Right lobe of liver (tissue), 6 donors: ENCODE results near the gene RBMS3. TPM values are rescaled to one million over a fixed set of nuclear protein-coding genes. Genes with fewer than 3 reads are reported as not detected.

Experiments
- ATAC-seq, 4 donors: fragments of 200-7000 bp; cut with Tn5 transposase; one replicate each; pipeline ENCODE4 v1.9.1; 2020; ENCODE audit warnings: mild to moderate bottlenecking in 4 of 4, moderate library complexity in 4 of 4
- DNase-seq, 3 donors: peaks; one replicate each; pipeline ENCODE4 v3.0.0-alpha.2; 2020
- H3K27ac ChIP-seq, 3 donors: fragments of 200-600 bp; one replicate each; pipeline ENCODE4 v1.8.0; 2022
- H3K27me3 ChIP-seq, 2 donors: fragments of 200-600 bp; one replicate each; pipeline ENCODE4 v1.8.0; 2022
- H3K36me3 ChIP-seq, 4 donors: fragments of 200-600 bp; sonication (generic) in 1 of 4; one replicate each; pipeline versions ENCODE4 v1.5.1 to v1.8.0; 2017 to 2022; ENCODE audit warnings: control low read depth in 1 of 4
- H3K4me1 ChIP-seq, 4 donors: fragments of 200-600 bp; sonication (generic) in 1 of 4; one replicate each; pipeline versions ENCODE4 v1.5.1 to v1.8.0; 2017 to 2022; ENCODE audit warnings: control low read depth in 1 of 4
- H3K4me3 ChIP-seq, 3 donors: fragments of 200-600 bp; one replicate each; pipeline ENCODE4 v1.8.0; 2022
- H3K9me3 ChIP-seq, 4 donors: fragments of 200-600 bp; sonication (generic) in 1 of 4; one replicate each; pipeline versions ENCODE4 v1.5.1 to v1.8.0; 2017 to 2022; ENCODE audit warnings: control low read depth in 1 of 4
- CTCF ChIP-seq, 4 donors: fragments of 200-600 bp in 3 of 4; fragments of 450-650 bp in 1 of 4; IDR thresholded peaks; one replicate each; pipeline versions ENCODE4 v1.5.1 to v1.8.0; 2016 to 2022; ENCODE audit warnings: antibody characterized with exemption in 4 of 4, mild to moderate bottlenecking in 2 of 4
- POLR2A ChIP-seq: fragments of 450-650 bp; IDR thresholded peaks from one replicate; pipeline ENCODE4 v1.6.1; 2017; ENCODE audit warnings: antibody characterized with exemption, mild to moderate bottlenecking
- WGBS: methylation state at CpG from one replicate; pipeline ENCODE4 v1.1.6; 2018; ENCODE audit warnings: low coverage, low lambda C conversion rate; ENCODE audit not compliant: insufficient coverage; ENCODE audit errors: missing lambda C conversion rate; 5-methylcytosine and 5-hydroxymethylcytosine counted together
- intact Hi-C, 2 donors: fragments of 100-400 bp; cut with DNase I; formaldehyde crosslinking; loops; one replicate each; pipeline versions ENCODE4 v1.11.2 to v1.14.1; 2022
- total RNA-seq, 6 experiments: library from RNA; depleted of rRNA in 2 of 6; stranded (reverse); fragments of >200 nt in 2 of 6; fragmentation: NEBNext Ultra II Directional in 3 of 6; extraction: Animal tissue kit (Norgen Biotek cat#: 25700) in 3 of 6; gene quantifications; one replicate each; pipeline versions ENCODE4 v1.1.0 to v1.2.4, GENCODE V29; 2016 to 2023
- donor health status: DM: no; HTN: yes; CAD: no.
- donor health status: DM: no; HTN: no; CAD: no.
- donor health status: DM: no; HTN: no; CAD: no.
- donor health status: DM: no; HTN: yes; CAD: no.
- donor health status: DM: no; HTN: yes; CAD: no.

Gene RBMS3
- total RNA-seq, 6 experiments from 2014 or later = 6.3 to 11.5 (median 8.3) TPM

GRCh38 chr3:29240887-29241286 lies 40.0 kb upstream of the RBMS3 start:
- TF ChIP-seq CTCF (IDR thresholded peaks at IDR 0.05) (no peak), POLR2A (no peak)
- no peak for ATAC-seq
- H3K36me3 ChIP-seq = no peaks in the 10 kb centered on the region
- H3K27ac ChIP-seq = no peak overlapping the region
- no peak for DNase-seq
- no peaks in the 10 kb centered on the region for H3K4me1 ChIP-seq
- no peak overlapping the region for H3K4me3 ChIP-seq
- 43% methylated on average over 1 of the region's 4 CpGs for WGBS
- no peaks in the 10 kb centered on the region for H3K27me3 ChIP-seq
- intact Hi-C loops = no loop called here
- no peaks in the 10 kb centered on the region for H3K9me3 ChIP-seq

- no peaks in the 10 kb centered on the region for H3K27me3 ChIP-seq
- H3K4me1 ChIP-seq = no peaks in the 10 kb centered on the region
- no peaks in the 10 kb centered on the region for H3K9me3 ChIP-seq
- no peak overlapping the region for H3K27ac ChIP-seq
- ATAC-seq (no peak), DNase-seq (no peak)
- no peak overlapping the region for H3K4me3 ChIP-seq
- no peaks in the 10 kb centered on the region for H3K36me3 ChIP-seq
- TF ChIP-seq POLR2A (no peak), CTCF (IDR thresholded peaks at IDR 0.05) (no peak)
- intact Hi-C loops = no loop called here
Measured at GRCh38 chr3:29241855-29242254, 39.0 kb upstream of the RBMS3 start.

DNA sequence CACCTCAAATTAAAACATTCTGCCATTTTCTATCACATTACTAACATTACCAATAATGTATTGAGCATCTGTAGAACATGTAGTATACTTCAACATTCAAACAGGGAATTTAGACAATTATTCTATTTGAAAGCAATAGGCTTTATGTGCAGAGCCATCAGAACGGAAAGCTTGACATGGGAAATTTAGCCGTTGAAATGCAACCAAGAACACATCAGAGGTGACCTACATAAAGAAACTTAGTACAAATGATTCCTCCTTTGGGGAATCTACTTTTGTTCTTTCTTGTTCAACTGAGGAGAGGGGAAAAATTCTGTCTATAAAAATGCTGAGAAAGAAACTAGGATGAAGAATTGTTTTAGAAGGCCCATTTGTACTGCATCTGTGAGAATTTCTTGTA lies 38.6 kb upstream of the RBMS3 start:
- DNase-seq (no peak), ATAC-seq (no peak)
- Histone ChIP-seq H3K36me3 (no peaks in the 10 kb centered on the region), H3K27ac (no peak overlapping the region), H3K4me1 (no peaks in the 10 kb centered on the region), H3K27me3 (no peaks in the 10 kb centered on the region), H3K4me3 (no peak overlapping the region), H3K9me3 (no peaks in the 10 kb centered on the region)
- intact Hi-C loops = no loop called here
- TF ChIP-seq POLR2A = no peak
- WGBS = 82% methylated on average over 2 of the region's 2 CpGs

DNA sequence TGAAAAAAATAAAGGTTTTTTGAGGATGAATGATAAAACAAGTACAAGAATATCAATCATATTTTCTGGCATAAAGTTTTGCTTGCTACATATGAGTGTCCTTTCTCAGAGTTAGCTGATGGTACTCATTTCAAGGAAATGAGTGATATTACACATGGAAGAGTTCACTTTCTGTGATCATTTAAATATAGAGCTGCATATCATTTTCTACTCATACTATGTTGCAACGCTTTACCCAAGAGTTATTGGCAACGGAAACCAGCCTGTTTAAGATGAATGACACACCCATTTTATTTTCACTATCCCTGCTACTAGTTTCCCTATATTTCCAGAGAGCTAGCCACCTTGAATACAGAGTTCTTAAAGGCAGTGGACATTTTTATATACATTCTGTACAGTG lies 35.4 kb upstream of the RBMS3 start:
- Histone ChIP-seq H3K27ac (no peak overlapping the region), H3K4me3 (no peak overlapping the region), H3K36me3 (no peaks in the 10 kb centered on the region), H3K9me3 (no peaks in the 10 kb centered on the region), H3K4me1 (no peaks in the 10 kb centered on the region), H3K27me3 (no peaks in the 10 kb centered on the region)
- TF ChIP-seq POLR2A = no peak
- TF ChIP-seq CTCF (IDR thresholded peaks at IDR 0.05) = no peak
- 87% methylated on average over 2 of the region's 2 CpGs for WGBS
- ATAC-seq (no peak), DNase-seq (no peak)
- intact Hi-C loops = no loop called here

DNA sequence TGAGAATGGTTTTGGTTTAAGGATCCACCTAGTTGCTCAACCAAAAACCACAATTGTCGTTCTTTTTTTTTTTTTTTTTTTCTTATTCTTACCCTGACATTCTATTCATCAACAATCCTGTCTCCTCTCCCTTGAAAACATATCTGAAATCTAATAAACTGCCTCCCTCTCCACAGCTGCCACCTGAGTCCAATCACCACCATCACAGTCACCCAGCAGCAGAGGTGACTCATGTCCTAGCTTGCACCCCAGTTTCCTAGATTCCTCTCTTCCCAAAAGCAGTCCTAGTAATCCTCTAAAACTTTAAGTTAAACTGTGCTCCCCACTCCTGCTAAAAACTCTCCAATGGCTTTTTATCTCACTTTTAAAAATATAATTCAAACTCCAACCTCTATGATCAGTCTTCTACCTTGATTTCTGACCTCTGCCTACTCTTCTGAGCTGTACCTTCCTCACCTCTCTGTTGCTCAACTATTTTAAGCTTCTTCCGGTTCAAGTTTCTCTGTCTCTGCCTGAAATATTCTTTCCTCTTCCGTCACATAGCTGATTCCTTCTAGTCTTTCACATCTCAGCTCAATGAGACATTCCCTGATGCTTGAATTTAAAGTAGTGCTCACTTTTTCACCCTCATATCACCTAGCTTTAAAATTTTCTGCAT lies 33.7 kb upstream of the RBMS3 start:
- Histone ChIP-seq H3K9me3 (no peaks in the 10 kb centered on the region), H3K27ac (no peak overlapping the region), H3K27me3 (no peaks in the 10 kb centered on the region), H3K36me3 (no peaks in the 10 kb centered on the region), H3K4me3 (no peak overlapping the region), H3K4me1 (no peaks in the 10 kb centered on the region)
- intact Hi-C loops = no loop called here
- TF ChIP-seq POLR2A = no peak
- no peak for TF ChIP-seq CTCF (IDR thresholded peaks at IDR 0.05)
- WGBS = 69% methylated on average over 3 of the region's 3 CpGs
- no peak for ATAC-seq
- no peak for DNase-seq
